COLO668 (cell line): ENCODE results near the gene AQP1.

Experiments used
- DNase-seq: peaks from one replicate; lab custom pipeline; 2025; ENCODE audit not compliant: unreplicated experiment; lab: John Stamatoyannopoulos, UW

Gene AQP1

GRCh38 chr7:30911561-30911969, at the start of gene AQP1:
Gene AQP1 (plus strand): TSS chr7:30911853. CDS start chr7:30911910, 57 bp downstream.
- no peak for DNase-seq

GRCh38 chr7:30862995-30863705, 48.5 kb upstream of the AQP1 start:
- DNase-seq = no peak

GRCh38 chr7:30863706-30864035, 48.0 kb upstream of the AQP1 start:
- no peak for DNase-seq

- DNase-seq = no peak
Measured at GRCh38 chr7:30864101-30864500, 47.6 kb upstream of the AQP1 start.

GRCh38 chr7:30865076-30865475, 46.6 kb upstream of the AQP1 start:
- DNase-seq = no peak

- no peak for DNase-seq
Measured at GRCh38 chr7:30865821-30866220, 45.8 kb upstream of the AQP1 start.

DNA sequence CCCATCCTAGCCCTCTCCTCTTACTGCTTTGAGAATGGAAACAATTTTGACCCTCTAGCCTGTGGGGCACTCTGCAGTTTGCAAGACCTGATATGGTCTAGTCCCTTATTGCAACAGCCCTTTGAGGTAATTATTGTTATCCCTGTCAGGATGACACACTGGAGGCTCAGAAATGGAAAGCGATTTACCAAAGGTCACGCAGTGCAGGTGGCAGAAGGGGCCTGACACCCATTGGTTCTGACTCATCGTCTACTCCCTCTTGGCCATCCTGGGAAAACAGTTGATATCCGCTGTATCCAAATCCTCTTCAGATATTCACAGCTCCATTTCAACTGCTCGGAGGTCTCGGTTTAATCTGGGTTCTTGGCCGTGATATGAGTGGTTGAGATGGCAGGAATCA, 44.7 kb upstream of the AQP1 start:
- no peak for DNase-seq

DNA sequence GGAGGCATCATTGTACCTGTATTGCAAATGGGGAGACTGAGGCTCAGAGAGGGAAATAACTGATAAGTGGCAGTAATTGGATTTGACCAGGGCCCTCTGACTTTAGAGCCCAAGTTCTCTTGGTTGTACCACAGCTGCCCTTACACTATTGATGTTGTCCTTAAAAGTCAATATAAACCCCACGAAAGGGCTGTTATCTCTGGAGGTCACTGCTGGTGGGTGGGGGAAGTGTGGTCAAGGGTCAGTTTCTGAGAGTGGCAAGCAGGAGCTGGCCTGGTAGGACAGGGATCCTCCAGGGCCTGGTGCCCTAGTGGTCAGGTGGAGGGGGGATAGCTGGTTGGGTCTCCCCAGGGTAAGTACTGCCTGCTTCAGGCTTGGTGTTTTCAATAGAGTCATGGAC, 44.2 kb upstream of the AQP1 start:
- no peak for DNase-seq

DNA sequence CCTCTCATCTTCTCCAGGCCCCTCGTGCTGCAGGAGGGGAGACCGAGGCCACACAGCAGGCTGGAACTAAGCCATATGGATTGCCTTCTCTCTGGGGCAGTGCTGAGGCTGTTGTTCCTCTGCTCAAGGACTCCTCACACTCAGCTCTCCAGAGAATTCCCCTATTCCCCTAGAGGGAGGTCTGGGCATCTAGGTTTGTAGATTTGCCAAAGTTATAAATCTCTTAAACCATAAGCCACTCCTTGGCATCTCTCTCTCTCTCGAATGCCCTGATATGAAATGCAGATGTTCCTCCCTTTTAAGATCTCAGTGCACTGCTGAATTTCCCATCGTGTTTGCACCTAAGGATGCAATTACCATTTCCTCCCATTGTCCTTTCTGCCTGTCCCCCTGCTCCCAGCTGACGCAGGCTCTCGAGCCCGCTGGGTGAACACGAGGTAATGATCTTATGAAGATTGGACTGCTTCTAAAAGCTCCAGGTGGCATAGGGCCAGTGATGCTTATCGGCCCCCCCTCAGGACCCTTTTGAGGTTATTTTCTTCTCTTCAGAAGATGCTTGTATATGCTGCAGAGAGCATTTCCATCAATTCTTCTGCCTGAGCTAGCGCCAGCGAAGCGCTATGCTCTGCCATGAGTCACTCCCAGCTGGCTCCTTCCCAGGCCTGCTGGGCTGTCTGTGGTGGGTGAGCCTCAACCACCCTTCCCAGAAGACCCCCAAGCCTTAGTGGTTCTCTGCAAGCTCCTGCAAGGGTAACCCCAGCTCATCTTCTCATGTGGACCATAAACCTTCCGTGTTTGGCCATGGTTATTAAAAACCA, 41.6 kb upstream of the AQP1 start:
- no peak for DNase-seq

DNA sequence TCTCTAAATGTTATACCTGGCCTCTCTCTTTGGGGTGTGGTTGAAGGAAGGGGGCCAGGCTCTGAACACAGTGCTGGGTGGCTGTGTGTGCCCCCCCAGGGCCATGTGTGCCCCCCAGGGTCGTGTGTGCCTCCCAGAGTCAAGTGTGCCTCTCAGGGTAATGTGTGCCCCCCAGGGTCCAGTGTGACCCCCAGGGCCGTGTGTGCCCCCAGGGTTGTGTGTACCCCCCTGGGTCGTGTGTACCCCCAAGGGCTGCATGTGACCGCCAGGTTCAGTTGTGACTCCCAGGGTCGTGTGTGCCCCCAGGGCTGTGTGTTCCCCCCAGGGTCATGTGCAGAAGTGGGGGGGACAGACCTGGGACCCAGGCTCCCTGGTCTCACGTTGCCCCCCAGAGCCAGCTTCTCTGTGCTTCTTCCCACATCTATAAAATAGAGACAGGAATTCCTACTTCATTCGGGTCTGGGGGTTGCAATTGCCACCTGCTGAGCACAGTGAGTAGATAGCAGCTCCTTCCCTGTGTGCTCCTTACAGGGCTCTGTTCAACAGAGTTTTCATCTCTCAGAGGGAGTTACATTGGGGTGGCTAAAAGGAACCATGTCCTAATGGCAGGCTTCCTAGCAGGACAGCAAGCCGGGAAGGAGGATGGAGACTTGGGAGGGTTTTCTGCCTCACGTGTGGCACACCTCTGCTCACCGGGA, 40.7 kb upstream of the AQP1 start:
- no peak for DNase-seq

DNA sequence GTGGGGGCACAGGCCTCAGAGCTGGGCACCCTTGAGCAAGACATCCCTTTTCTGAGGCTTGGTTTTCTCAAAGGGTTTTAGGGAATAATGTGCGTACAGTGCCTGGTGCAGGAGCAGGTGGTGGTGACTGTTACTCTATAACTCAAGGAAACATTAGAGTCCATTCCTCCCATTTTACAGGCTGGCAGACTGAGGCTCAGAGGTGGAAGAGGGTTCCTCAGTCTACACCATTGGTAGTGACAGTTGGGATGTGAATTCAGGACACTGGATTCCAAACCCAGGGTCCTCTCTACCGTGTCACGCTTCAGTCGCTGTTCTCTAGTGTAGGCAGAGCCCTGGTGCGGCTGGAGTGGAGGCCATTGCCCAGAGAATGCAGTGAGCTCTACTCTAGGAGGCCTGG, 40.0 kb upstream of the AQP1 start:
- no peak for DNase-seq

- DNase-seq = no peak
Measured at GRCh38 chr7:30873207-30873606, 38.4 kb upstream of the AQP1 start.

DNA sequence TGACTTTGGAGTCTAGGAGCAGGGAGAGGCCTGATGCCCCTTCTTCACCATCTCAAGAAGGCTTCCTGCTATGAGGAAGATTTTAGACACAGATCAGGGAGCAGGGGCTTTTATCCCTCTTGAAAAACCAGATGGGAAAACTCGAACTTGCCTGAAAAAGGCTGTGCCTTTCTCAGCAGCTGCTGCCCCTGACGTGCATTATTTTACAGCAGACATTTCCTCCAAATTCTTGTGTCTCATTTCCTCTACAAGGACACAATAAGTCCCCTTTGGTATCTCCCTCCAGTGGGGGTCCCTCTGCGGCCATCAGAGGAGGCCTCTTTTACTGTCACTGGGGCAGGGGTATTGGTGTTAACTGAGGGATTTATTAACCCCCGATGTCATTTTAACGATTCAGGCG, 38.0 kb upstream of the AQP1 start:
- DNase-seq = no peak

DNA sequence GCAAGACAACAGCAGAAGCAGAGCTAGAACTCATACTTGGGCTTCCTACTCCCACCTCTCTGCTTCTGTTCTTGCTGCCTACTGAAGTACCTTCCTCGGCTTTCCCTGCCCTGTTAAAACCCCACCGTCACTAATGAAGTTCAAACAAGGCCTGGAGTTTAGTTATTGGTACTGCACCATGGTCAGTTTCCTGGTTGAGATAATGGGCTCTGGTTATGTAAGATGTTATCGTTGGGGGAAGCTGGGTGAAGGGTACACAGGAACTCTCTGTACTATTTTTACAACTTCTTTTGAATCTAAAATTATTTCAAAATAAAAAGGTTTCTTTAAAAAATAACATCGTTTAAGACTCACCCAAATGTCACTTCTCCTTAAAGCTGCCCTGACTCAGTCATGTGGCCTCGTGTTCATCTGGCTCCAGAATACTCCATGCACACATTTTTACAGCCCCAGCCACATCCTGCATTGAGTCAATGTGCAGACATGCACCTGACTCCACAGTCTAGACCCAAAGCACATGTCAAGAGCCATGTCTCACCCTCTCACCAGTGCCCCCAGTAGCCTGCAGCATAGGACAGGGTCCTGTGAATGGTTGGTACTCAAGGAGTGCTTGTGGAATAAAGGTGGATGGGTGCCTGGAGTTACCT, 36.9 kb upstream of the AQP1 start:
- no peak for DNase-seq

GRCh38 chr7:30877015-30877769, 34.5 kb upstream of the AQP1 start:
- no peak for DNase-seq

GRCh38 chr7:30877993-30878392, 33.7 kb upstream of the AQP1 start:
- no peak for DNase-seq

- no peak for DNase-seq
Measured at GRCh38 chr7:30879139-30880124, 32.2 kb upstream of the AQP1 start.

DNA sequence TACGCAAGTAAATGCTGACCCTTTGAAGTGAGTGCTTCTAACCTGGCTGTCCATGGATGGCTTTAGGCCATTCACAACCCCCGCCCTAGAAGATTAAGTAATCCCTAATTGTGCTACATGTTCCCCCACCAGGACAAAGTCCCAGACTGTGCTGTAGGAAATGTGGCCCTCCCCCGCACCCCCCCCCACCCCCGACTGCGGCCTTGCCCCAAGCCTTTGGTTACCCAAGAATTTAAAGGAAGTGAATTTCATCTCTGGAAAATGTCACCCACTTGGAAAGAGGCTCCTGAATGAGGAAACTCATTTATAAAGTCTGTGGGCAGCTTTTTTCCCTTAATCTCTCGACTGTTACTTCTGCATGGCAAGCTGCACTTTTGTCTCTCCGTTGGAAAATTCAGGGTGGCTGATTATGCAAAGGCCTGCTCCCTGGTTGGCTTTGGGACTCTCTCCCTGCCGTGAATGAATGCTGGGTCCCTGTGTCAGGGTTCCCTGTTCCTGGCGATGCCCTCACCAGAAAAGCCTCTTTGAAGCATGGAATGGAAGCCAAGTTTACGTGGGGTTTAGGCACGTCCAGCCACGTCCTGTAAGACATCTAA, 31.4 kb upstream of the AQP1 start:
- no peak for DNase-seq

DNA sequence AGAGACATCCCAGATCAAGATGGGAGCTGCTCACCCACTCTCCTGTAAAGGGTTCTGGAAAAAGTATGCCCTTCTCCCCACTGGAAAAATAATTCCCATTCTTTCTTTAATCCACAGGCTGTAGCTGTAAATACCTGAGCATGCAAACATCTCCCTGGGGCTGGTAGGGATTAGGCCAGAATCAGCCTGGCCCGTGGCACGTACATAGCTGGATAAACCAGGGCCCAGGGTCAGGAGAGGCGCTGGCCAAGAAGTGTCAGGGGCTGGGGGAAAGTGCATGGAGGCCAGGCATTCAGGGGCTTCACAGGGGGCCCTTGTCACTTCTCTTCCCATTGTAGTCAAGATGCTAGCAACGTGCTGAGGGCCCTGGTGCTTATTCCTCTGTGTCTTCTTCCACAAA, 30.7 kb upstream of the AQP1 start:
- DNase-seq = no peak
